ENCODE results near the gene FNTB. TPM values are rescaled to one million over a fixed set of nuclear protein-coding genes. Genes with fewer than 3 reads are reported as not detected.

FNTB gene
- total and polyA plus RNA-seq, 9 of the 15 experiments (the other 6 are each of a cell fraction or from before 2014, with no cell fraction given): 6.9 to 23.2 (median 12.2) TPM

GRCh38 chr14:65052832-65053231, 66.1 kb downstream of the FNTB start:
- ChIA-PET POLR2A (interaction anchor here (1.0 to 1.1 kb wide), 4 partner anchors 9 to 33 kb away, joined by 3 to 4 read pairs (median 3); no protein-coding TSS in a partner anchor), CTCF (ENCODE audit: low intra/inter-chr PET ratio) (no interaction called here)
- intact Hi-C loops (cut with micrococcal nuclease): no loop called here
- in situ Hi-C loops (cut with MboI): no loop called here
- TF ChIP-seq RBM39 (optimal IDR thresholded peaks at IDR 0.05; ENCODE audit: low read depth, low read length) (no peak), ZNF217 (CRISPR knock-in tag; IDR thresholded peaks at IDR 0.05) (no peak), CGGBP1 (CRISPR knock-in tag; IDR thresholded peaks at IDR 0.05) (no peak), ETS2 (tag; IDR thresholded peaks at IDR 0.05; ENCODE audit: borderline replicate concordance, poor library complexity, severe bottlenecking) (no peak), RBM14 (IDR thresholded peaks at IDR 0.05; ENCODE audit: borderline replicate concordance, insufficient read depth, low read depth, low read length) (no peak), DMBX1 (CRISPR knock-in tag; IDR thresholded peaks at IDR 0.05; ENCODE audit: borderline replicate concordance) (no peak)
- Histone ChIP-seq H3K79me2 (ENCODE audit: control insufficient read depth, insufficient read depth, low read length) (no peaks in the 10 kb centered on the region), H3K4me1 (replicated peaks in 1 of 2; ENCODE audit: control insufficient read depth in 2 of 2, insufficient read depth in 2 of 2, low read length in 2 of 2) (peaks cover 0 to 2% of the 10 kb centered on the region in 2 experiments; a peak in 3 of 5 replicates), H3K9me1 (ENCODE audit: control insufficient read depth, insufficient read depth, low read length) (no peaks in the 10 kb centered on the region), H3K27me3 (ENCODE audit: control insufficient read depth in 2 of 2, insufficient read depth in 2 of 2, low read length in 2 of 2) (no peaks in the 10 kb centered on the region), H3K27ac (ENCODE audit: extremely low read depth, low read depth, low read length) (no peak overlapping the region), H2AFZ (ENCODE audit: low read depth, low read length) (no peak overlapping the region), H4K20me1 (replicated peaks; ENCODE audit: control insufficient read depth, insufficient read depth, low read length) (no peaks in the 10 kb centered on the region), H3K9ac (ENCODE audit: insufficient read depth in 1 of 2, low read depth in 2 of 2, low read length in 2 of 2) (no peak overlapping the region), H3K9me3 (replicated peaks; ENCODE audit: control insufficient read depth, insufficient read depth, low read depth, low read length) (no peaks in the 10 kb centered on the region), H3K4me2 (ENCODE audit: insufficient read depth, low read length) (no peak overlapping the region), H3K4me3 (no peak overlapping the region), H3K36me3 (ENCODE audit: control insufficient read depth, insufficient read depth, low read length) (peaks cover 26% of the 10 kb centered on the region; the same call in 2 of the 3 replicates)
- ATAC-seq: no peak
- BruUV-seq (replicated peaks): no TSS peak
- no peak for DNase-seq (ENCODE audit: extremely low read depth in 1 of 4, low spot score in 3 of 4)
- no peak for FAIRE-seq
- 76% methylated on average over 4 of the region's 4 CpGs for WGBS (ENCODE audit: insufficient coverage, low coverage, missing lambda C conversion rate)

Data from K562 (cell line).